HCT116 (cell line): Measurements from ENCODE around the gene SLC16A3. TPM values are rescaled to one million over a fixed set of nuclear protein-coding genes. Genes with fewer than 3 reads are reported as not detected.

Experiments used
- ATAC-seq: fragments of 200-7000 bp; cut with Tn5 transposase; 2 replicates; pipeline ENCODE4 v1.9.1; 2020; ENCODE audit warnings: mild to moderate bottlenecking, moderate library complexity
- BruUV-seq: library from RNA; stranded (reverse); fragments of 400-500 nt; replicated peaks from 2 replicates; lab custom pipeline; 2021; lab: Mats Ljungman, UMichigan
- CTCF ChIA-PET: fragments of 300-600 bp; sonication (Branson Sonifier 250); formaldehyde crosslinking; loops from one replicate; lab custom pipeline; 2021; ENCODE audit warnings: antibody characterized with exemption; lab: Charles Lee
- POLR2A ChIA-PET: fragments of 300-600, 350-600 bp; sonication (Branson Sonifier 250); formaldehyde crosslinking; loops from one replicate; lab custom pipeline; 2021; ENCODE audit warnings: antibody characterized with exemption; lab: Charles Lee
- RAD21 ChIA-PET, 2 experiments: fragments of 300-600 bp; sonication (Branson Sonifier 250); formaldehyde crosslinking; loops; one replicate each; lab custom pipeline; 2023; ENCODE audit warnings: low total read pairs in 2 of 2; ENCODE audit not compliant: uncharacterized antibody in 2 of 2, unreplicated experiment in 2 of 2, low non-redundant PET in 1 of 2; lab: Charles Lee
- DNase-seq: peaks from one replicate; pipeline ENCODE4 v3.0.0-alpha.2; 2010; ENCODE audit warnings: low read depth, low spot score
- H2AFZ ChIP-seq: fragments of 200-600 bp; shearing (Covaris generic), sonication (generic); 2 replicates; pipeline ENCODE4 v1.6.1; 2017; ENCODE audit warnings: low read depth, mixed run types, mixed read lengths, antibody characterized with exemption, low read length; ENCODE audit not compliant: poor library complexity, severe bottlenecking
- H3K27ac ChIP-seq: 2 replicates; pipeline ENCODE4 v1.5.1; 2012; ENCODE audit warnings: low read depth, low read length
- H3K27me3 ChIP-seq: fragments of 200-600 bp; sonication (generic); 2 replicates; pipeline ENCODE4 v1.6.1; 2016; ENCODE audit warnings: mixed run types, low read length, mixed read lengths; ENCODE audit not compliant: insufficient read depth
- H3K36me3 ChIP-seq, 2 experiments: fragments of 200-500 bp in 1 of 2; fragments of 200-600 bp in 1 of 2; sonication (Bioruptor generic) in 1 of 2; sonication (generic) in 1 of 2; 2 replicates each; pipeline versions ENCODE4 v1.5.1 to v1.6.1; 2014 to 2016; ENCODE audit warnings: low read length in 2 of 2, inconsistent platforms in 1 of 2, mixed read lengths in 1 of 2, mixed run types in 1 of 2; ENCODE audit not compliant: insufficient read depth in 2 of 2, control insufficient read depth in 1 of 2
- H3K4me1 ChIP-seq, 2 experiments: fragments of 200-600 bp in 1 of 2; sonication (generic) in 1 of 2; 2 replicates each; pipeline versions ENCODE4 v1.5.1 to v1.6.1; 2012 to 2017; ENCODE audit warnings: low read length in 2 of 2, inconsistent platforms in 1 of 2, mild to moderate bottlenecking in 1 of 2, mixed read lengths in 1 of 2, mixed run types in 1 of 2, moderate library complexity in 1 of 2; ENCODE audit not compliant: insufficient read depth in 2 of 2, control insufficient read depth in 1 of 2
- H3K4me2 ChIP-seq: fragments of 200-600 bp; sonication (generic); 2 replicates; pipeline ENCODE4 v1.6.1; 2017; ENCODE audit warnings: mixed run types, low read length, mixed read lengths
- H3K4me3 ChIP-seq, 2 experiments: fragments of 200-600 bp in 1 of 2; sonication (generic) in 1 of 2; replicated peaks in 1 of 2; 2 replicates each; pipeline ENCODE4 v1.5.1; 2011 to 2016; ENCODE audit warnings: low read length in 2 of 2, control low read depth in 1 of 2, low read depth in 1 of 2, mild to moderate bottlenecking in 1 of 2, mixed read lengths in 1 of 2, mixed run types in 1 of 2
- H3K79me2 ChIP-seq: fragments of 200-600 bp; sonication (generic); 2 replicates; pipeline ENCODE4 v1.6.1; 2017; ENCODE audit warnings: mild to moderate bottlenecking, mixed run types, low read length, moderate library complexity, mixed read lengths; ENCODE audit not compliant: insufficient read depth
- H3K9ac ChIP-seq: fragments of 200-600 bp; sonication (generic); 2 replicates; pipeline ENCODE4 v1.6.1; 2016; ENCODE audit warnings: low read length, mixed read lengths
- H3K9me2 ChIP-seq: fragments of 200-600 bp; sonication (generic), shearing (Covaris generic); 2 replicates; pipeline ENCODE4 v1.6.1; 2017; ENCODE audit warnings: mixed run types, mild to moderate bottlenecking, moderate library complexity; ENCODE audit not compliant: insufficient read depth
- H3K9me3 ChIP-seq, 2 experiments: fragments of 200-500 bp in 1 of 2; fragments of 200-600 bp in 1 of 2; sonication (Bioruptor generic) in 1 of 2; sonication (generic) in 1 of 2; 2 replicates each; pipeline ENCODE4 v1.6.1; 2014 to 2017; ENCODE audit warnings: low read length in 2 of 2, mixed read lengths in 2 of 2, inconsistent platforms in 1 of 2, low read depth in 1 of 2, mild to moderate bottlenecking in 1 of 2, mixed run types in 1 of 2, moderate library complexity in 1 of 2; ENCODE audit not compliant: control insufficient read depth in 1 of 2, insufficient read depth in 1 of 2
- H4K20me1 ChIP-seq: fragments of 200-600 bp; sonication (generic), shearing (Covaris generic); 2 replicates; pipeline ENCODE4 v1.6.1; 2017; ENCODE audit warnings: mixed run types, mild to moderate bottlenecking, moderate library complexity; ENCODE audit not compliant: insufficient read depth
- CTCF ChIP-seq, 3 experiments: fragments of 200-600 bp in 1 of 3; sonication (generic) in 1 of 3; IDR thresholded peaks in 2 of 3; conservative IDR thresholded peaks in 1 of 3; 2 replicates each; pipeline ENCODE4 v1.5.1; 2012 to 2017; ENCODE audit warnings: low read depth in 2 of 3, low read length in 2 of 3, antibody characterized with exemption in 1 of 3, borderline replicate concordance in 1 of 3, control low read depth in 1 of 3, mild to moderate bottlenecking in 1 of 3, mixed read lengths in 1 of 3, mixed run types in 1 of 3, moderate library complexity in 1 of 3; ENCODE audit not compliant: insufficient read depth in 1 of 3
- JUND ChIP-seq: IDR thresholded peaks from 2 replicates; pipeline ENCODE4 v1.6.1; 2012
- POLR2A ChIP-seq: IDR thresholded peaks from 2 replicates; pipeline ENCODE4 v1.7.0; 2011; ENCODE audit warnings: borderline replicate concordance; ENCODE audit not compliant: insufficient read depth, insufficient read length; ENCODE audit errors: extremely low read depth
- POLR2AphosphoS5 ChIP-seq: IDR thresholded peaks from 2 replicates; pipeline ENCODE4 v1.6.1; 2011; ENCODE audit warnings: mild to moderate bottlenecking, low read depth, low read length, moderate library complexity
- RAD21 ChIP-seq: IDR thresholded peaks from 2 replicates; pipeline ENCODE4 v1.6.1; 2012; ENCODE audit warnings: low read depth, mild to moderate bottlenecking
- REST ChIP-seq: IDR thresholded peaks from 2 replicates; pipeline ENCODE4 v1.6.1; 2012; ENCODE audit warnings: low read depth
- SRF ChIP-seq: IDR thresholded peaks from 2 replicates; pipeline ENCODE4 v1.6.1; 2012; ENCODE audit warnings: low read depth
- TCF7L2 ChIP-seq: IDR thresholded peaks from 2 replicates; pipeline ENCODE4 v1.7.0; 2011; ENCODE audit warnings: borderline replicate concordance, inconsistent platforms; ENCODE audit not compliant: insufficient read depth, insufficient read length; ENCODE audit errors: extremely low read depth
- ZFX ChIP-seq: fragments of 450-650 bp; IDR thresholded peaks from 2 replicates; pipeline ENCODE4 v1.6.1; 2017
- ZNF274 ChIP-seq: fragments of 200-500 bp; sonication (Bioruptor generic); IDR thresholded peaks from 2 replicates; pipeline ENCODE4 v1.6.1; 2014; ENCODE audit warnings: mild to moderate bottlenecking, low read depth, low read length, inconsistent platforms
- intact Hi-C: fragments of 100-400 bp; cut with micrococcal nuclease; formaldehyde crosslinking; loops from 2 replicates; pipeline ENCODE4 v1.10.0; 2022
- total RNA-seq: library from RNA; stranded (reverse); gene quantifications from one replicate; pipeline ENCODE4 v1.2.1, GENCODE V29; 2021; ENCODE audit not compliant: unreplicated experiment
- TF ChIP-seq, protein P1 (sequence below): IDR thresholded peaks from 2 replicates; pipeline ENCODE4 v1.6.1; 2012

The SLC16A3 gene
- total RNA-seq, 1 experiment from 2014 or later = 445 TPM

- TF ChIP-seq CTCF (IDR thresholded peaks at IDR 0.05 in 2 of 3, conservative IDR thresholded peaks at IDR 0.05 in 1 of 3; ENCODE audit: borderline replicate concordance in 1 of 3, insufficient read depth in 1 of 3, low read depth in 2 of 3, low read length in 2 of 3) (no peak), POLR2A (no peak), ZNF274 (no peak)
- TF ChIP-seq, all 23 proteins: peak for 3
Measured at GRCh38 chr17:82243648-82244412, 15.0 kb downstream of the SLC16A3 start (continued).

DNA sequence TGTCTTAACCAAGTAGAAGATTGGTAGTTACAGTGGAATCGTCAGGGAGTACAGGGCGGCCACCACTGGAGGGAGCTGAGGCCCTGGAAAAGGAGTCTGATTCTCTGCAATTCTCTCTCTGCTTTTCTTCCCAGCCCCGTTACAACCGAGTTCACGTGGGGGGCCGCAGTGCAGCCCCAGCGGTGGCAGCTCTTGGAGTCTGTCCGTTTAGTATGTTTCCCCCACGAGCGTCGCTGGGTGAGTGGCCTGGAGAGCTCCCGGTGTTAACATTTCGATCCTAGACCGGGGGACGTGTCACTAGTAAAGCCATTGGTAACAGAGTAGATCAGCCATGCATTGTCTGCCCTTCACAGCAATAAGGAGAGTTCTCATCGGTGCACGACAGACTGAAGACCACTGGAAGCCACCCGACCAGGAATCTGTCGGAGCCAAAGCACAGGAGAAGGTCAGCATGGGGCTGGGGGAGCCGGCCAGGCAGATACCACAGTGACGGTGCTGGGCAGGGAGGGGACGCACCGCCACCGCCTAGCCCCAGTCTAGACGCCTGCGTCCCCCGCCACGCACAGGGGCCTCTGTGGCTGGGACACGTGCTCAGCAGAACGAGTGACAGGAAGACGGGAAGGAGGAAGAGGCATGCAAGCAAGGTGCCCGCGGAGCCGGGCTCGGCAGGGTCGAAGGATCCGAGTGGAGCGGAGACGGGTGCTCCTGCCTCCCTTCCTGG is 15.7 kb downstream of the SLC16A3 start:
- BruUV-seq = no TSS peak
- POLR2A ChIA-PET = no interaction called here
- peaks cover 24% of the 10 kb centered on the region; the same call in 1 of the 2 replicates for H4K20me1 ChIP-seq

More for the DNA sequence above, 15.7 kb downstream of the SLC16A3 start:
- DNase-seq (no peak), ATAC-seq (no peak)
- Histone ChIP-seq H3K9me2 (no peaks in the 10 kb centered on the region), H3K27ac (peak overlapping the region; percentile 31), H3K27me3 (no peaks in the 10 kb centered on the region), H2AFZ (no peak overlapping the region), H3K9me3 (no peaks in the 10 kb centered on the region), H3K9ac (no peak overlapping the region)
- RAD21 ChIA-PET = no interaction called here
- intact Hi-C loops = loop anchor here (1.0 kb wide), 1 partner anchor 77 kb away; no protein-coding TSS in a partner anchor
- TF ChIP-seq, protein P1, sequence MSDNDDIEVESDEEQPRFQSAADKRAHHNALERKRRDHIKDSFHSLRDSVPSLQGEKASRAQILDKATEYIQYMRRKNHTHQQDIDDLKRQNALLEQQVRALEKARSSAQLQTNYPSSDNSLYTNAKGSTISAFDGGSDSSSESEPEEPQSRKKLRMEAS = no peak
- no peak for TF ChIP-seq ZNF274
- no peak for TF ChIP-seq SRF
- peak; percentile 25 for TF ChIP-seq POLR2AphosphoS5
- TF ChIP-seq TCF7L2 = no peak
- peak; percentile 83 for TF ChIP-seq RAD21
- TF ChIP-seq ZFX = no peak
- TF ChIP-seq CTCF (IDR thresholded peaks at IDR 0.05 in 2 of 3, conservative IDR thresholded peaks at IDR 0.05 in 1 of 3; ENCODE audit: borderline replicate concordance in 1 of 3, insufficient read depth in 1 of 3, low read depth in 2 of 3, low read length in 2 of 3) = peak in 2 of 3 experiments; percentile 57 to 87; a peak in 5 of 6 replicates
- TF ChIP-seq JUND = no peak
- no peak for TF ChIP-seq REST
- TF ChIP-seq, all 23 proteins: peak for 3
- CTCF ChIA-PET = no interaction called here
- H3K4me1 ChIP-seq = peaks cover 25 to 63% of the 10 kb centered on the region in 2 experiments
- H3K79me2 ChIP-seq = peaks cover 61% of the 10 kb centered on the region
- no peak overlapping the region for H3K4me3 ChIP-seq
- H3K4me2 ChIP-seq = no peak overlapping the region
- peaks cover 33 to 69% of the 10 kb centered on the region in 2 experiments for H3K36me3 ChIP-seq
